Peyer's patch (tissue), 4 donors: ENCODE measurements around the gene RPS27.
"Not testable (repeated sequence)": the region's sequence is repeated elsewhere in the genome, so short reads cannot be mapped to it uniquely, and the experiment has no call there.

Experiments
- CTCF ChIP-seq, 6 experiments: fragments of 450-650 bp in 4 of 6; fragments of 200-600 bp in 2 of 6; sonication (generic) in 1 of 6; IDR thresholded peaks; one replicate each; pipeline ENCODE4 v1.5.1; 2017 to 2019; ENCODE audit warnings: antibody characterized with exemption in 6 of 6, mild to moderate bottlenecking in 3 of 6, moderate library complexity in 1 of 6
- POLR2A ChIP-seq, 2 donors: fragments of 450-650 bp; IDR thresholded peaks; one replicate each; pipeline ENCODE4 v1.5.1; 2017; ENCODE audit warnings: antibody characterized with exemption in 2 of 2, mild to moderate bottlenecking in 2 of 2, moderate library complexity in 2 of 2

- TF ChIP-seq POLR2A, CTCF (IDR thresholded peaks at IDR 0.05): not testable (repeated sequence)
Observed at GRCh38 chr1:154033697-154034096, 43.1 kb downstream of the RPS27 start.
